K562 (cell line): ENCODE measurements around the gene RDH5. TPM values are rescaled to one million over a fixed set of nuclear protein-coding genes. Genes with fewer than 3 reads are reported as not detected.

Source experiments
- BCL6 ChIP-seq: fragments of 250-450 bp; sonication (Bioruptor Pico); IDR thresholded peaks from 2 replicates; pipeline ENCODE4 v1.4.0; 2020
- BRF2 ChIP-seq: IDR thresholded peaks from 3 replicates; pipeline ENCODE4 v1.6.1; 2011; ENCODE audit warnings: borderline replicate concordance, mild to moderate bottlenecking; ENCODE audit not compliant: insufficient read length, insufficient read depth
- CHCHD3 ChIP-seq: fragments of 250-450 bp; sonication (Bioruptor Pico); IDR thresholded peaks from 2 replicates; pipeline ENCODE4 v2.1.2; 2022; ENCODE audit warnings: mild to moderate bottlenecking
- CUX1 ChIP-seq: fragments of 200-800 bp; sonication (Bioruptor generic); IDR thresholded peaks from 2 replicates; pipeline ENCODE4 v1.6.1; 2016; ENCODE audit warnings: missing genetic modification characterization, missing compliant biosample characterization
- ETV1 ChIP-seq: fragments of 450-650 bp; conservative IDR thresholded peaks from 2 replicates; pipeline ENCODE4 v1.6.1; 2016; ENCODE audit warnings: missing genetic modification characterization, control low read depth, low read depth, missing compliant biosample characterization
- GTF3C2 ChIP-seq: IDR thresholded peaks from 3 replicates; pipeline ENCODE4 v1.6.1; 2011; ENCODE audit warnings: borderline replicate concordance, mild to moderate bottlenecking, moderate library complexity; ENCODE audit not compliant: insufficient read length; ENCODE audit errors: extremely low read depth
- HDAC1 ChIP-seq, 2 experiments: fragments of 450-650 bp; IDR thresholded peaks; 2 replicates each; pipeline ENCODE4 v1.6.1; 2016 to 2017; ENCODE audit warnings: inconsistent platforms in 1 of 2, mild to moderate bottlenecking in 1 of 2, moderate library complexity in 1 of 2
- NBN ChIP-seq: fragments of 450-650 bp; IDR thresholded peaks from 2 replicates; pipeline ENCODE4 v1.6.1; 2016; ENCODE audit warnings: low read depth, mild to moderate bottlenecking
- PHF21A ChIP-seq: fragments of 450-650 bp; IDR thresholded peaks from 2 replicates; pipeline ENCODE4 v1.6.1; 2017; ENCODE audit warnings: low read depth, borderline replicate concordance
- RBM34 ChIP-seq: fragments of 200-400 bp; formaldehyde crosslinking; IDR thresholded peaks from 2 replicates; pipeline ENCODE4 v1.6.1; 2018; ENCODE audit warnings: low read length, borderline replicate concordance; ENCODE audit not compliant: insufficient read depth
- ZNF444 ChIP-seq: fragments of 250-450 bp; sonication (Bioruptor Pico); IDR thresholded peaks from 2 replicates; pipeline ENCODE4 v1.4.0; 2020; ENCODE audit warnings: mild to moderate bottlenecking, moderate library complexity
- ZNF609 ChIP-seq: sonication (generic); formaldehyde crosslinking; IDR thresholded peaks from 2 replicates; pipeline ENCODE4 v1.8.1; 2023; ENCODE audit warnings: missing genetic modification reagents, mild to moderate bottlenecking, borderline replicate concordance
- polyA plus RNA-seq, 8 experiments: library from polyadenylated mRNA; depleted of rRNA in 4 of 8; stranded (reverse) in 5 of 8; unstranded in 3 of 8; fragments of >200 nt; fragmentation: Nextera tagmentation in 2 of 8; fragmentation: Illumina TruSeq in 1 of 8; extraction: Ambion mirVana in 2 of 8; extraction: Trizol in 1 of 8; gene quantifications; 2 replicates each; pipeline versions ENCODE4 v1.2.1 to v1.2.3, GENCODE V29; 2011 to 2014; ENCODE audit warnings: inconsistent platforms in 1 of 8, missing spikeins in 1 of 8
- total RNA-seq, 7 experiments: library from RNA; depleted of rRNA in 6 of 7; stranded (reverse); fragments of >200 nt in 6 of 7; fragmentation: Illumina TruSeq in 2 of 7; extraction: Trizol in 2 of 7; gene quantifications; 2 replicates each; pipeline versions ENCODE4 v1.2.1 to v1.2.3, GENCODE V29; 2011 to 2021; ENCODE audit warnings: low replicate concordance in 1 of 7

Gene RDH5
- total and polyA plus RNA-seq, 9 of the 15 experiments (the other 6 are each of a cell fraction or from before 2014, with no cell fraction given), result 0.28 to 2.0 (median 1.1) TPM; not detected in 1

- peak in 1 of 2 experiments; percentile 94; a peak in 2 of 4 replicates for TF ChIP-seq HDAC1 (IDR thresholded peaks at IDR 0.05)
- peak; percentile 66; the same call in 1 of the 2 replicates for TF ChIP-seq PHF21A
- peak; percentile 97 for TF ChIP-seq NBN
- no peak for TF ChIP-seq GTF3C2
- TF ChIP-seq ZNF444 (CRISPR knock-in tag), result no peak
- TF ChIP-seq ETV1 (tag), result no peak
- TF ChIP-seq ZNF609 (CRISPR knock-in tag), result no peak
- TF ChIP-seq BCL6, result no peak
- TF ChIP-seq RBM34, result no peak
- no peak for TF ChIP-seq BRF2
- no peak for TF ChIP-seq CUX1 (CRISPR knock-in tag)
- TF ChIP-seq CHCHD3 (CRISPR knock-in tag), result no peak
These were observed 22.7 kb downstream of the RDH5 start, which contains the start of gene GDF11 (continued) for GRCh38 chr12:55742719-55743405.
